NCI-H345 treated with DMSO at 0.1 percent for 48 hours (cell line): ENCODE results near the gene TCEA2.
A peak's percentile ranks its signal among the peaks of the same experiment; 100 is the strongest.

ENCODE experiments used
- DNase-seq: peaks from one replicate; lab custom pipeline; 2025; ENCODE audit not compliant: unreplicated experiment; lab: John Stamatoyannopoulos, UW

TCEA2 gene

DNA sequence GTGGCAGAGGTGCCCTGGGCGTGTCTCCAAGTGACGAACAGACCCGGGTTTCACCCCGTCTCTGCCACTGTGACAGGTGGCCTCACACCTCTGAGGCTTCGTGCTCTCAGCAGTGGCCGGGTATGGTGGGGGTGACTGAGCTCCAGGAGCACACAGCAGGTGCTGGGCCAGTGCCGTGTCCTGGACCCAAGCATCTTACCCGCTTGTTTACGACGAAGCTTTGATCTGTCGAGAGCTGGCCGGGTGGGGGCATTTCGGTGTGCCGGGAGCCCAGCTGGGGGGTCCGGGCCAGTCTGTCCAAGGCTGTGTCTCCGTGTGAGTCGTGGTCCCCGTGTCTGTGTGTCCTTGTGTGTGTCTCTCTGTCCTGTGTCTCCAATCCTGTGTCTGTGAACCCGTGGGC is 28.3 kb downstream of the TCEA2 start:
- no peak for DNase-seq

DNA sequence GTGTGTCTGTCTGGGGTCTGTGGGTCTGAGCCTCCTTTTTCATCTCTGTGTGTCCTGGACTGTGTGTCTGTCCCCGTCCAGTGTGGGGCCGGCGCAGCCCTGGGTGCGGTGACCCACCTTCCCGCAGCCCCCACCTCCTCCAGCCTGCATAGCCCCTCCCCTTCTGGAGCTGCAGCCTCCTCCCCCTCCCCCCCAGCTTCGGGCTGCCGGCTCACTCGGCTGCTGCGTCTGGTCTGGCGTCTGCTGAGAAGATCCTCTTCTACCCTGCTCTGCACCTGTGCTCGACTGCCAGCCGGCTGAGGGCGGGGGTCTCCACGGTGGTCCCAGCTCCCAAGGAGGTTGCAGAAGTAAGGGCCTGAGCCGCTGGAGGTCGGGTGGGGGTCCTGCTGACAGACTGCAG is 28.8 kb downstream of the TCEA2 start:
- no peak for DNase-seq

DNA sequence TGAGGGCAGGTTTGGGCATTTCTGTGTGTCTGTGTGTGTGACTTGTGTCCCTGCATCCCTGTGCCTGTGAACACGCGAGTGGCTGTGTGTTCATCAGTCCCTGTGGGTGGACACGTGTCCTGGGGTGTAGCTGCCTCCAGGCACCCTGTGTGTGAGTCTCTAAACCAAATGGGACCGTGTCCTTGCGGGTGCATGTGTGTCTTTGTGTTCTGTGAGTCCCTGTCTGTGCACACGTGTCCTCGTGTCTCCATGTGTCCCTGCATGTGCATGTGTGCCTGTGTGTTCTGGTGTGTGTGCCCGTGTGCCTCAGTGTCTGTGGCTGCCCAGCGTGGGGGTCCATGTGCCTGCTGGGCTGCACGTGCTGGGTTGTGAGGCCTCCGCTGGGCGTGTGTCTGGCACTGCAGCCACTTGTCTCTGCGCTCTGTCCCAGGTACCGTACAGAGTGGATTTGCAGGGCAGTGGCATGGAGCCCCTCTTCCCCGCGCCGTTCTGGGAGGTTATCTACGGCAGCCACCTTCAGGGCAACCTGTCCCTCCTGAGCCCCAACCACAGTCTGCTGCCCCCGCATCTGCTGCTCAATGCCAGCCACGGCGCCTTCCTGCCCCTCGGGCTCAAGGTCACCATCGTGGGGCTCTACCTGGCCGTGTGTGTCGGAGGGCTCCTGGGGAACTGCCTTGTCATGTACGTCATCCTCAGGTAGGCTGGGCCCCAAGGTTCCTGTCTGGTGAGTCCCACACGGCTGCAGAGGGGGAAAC is 29.4 kb downstream of the TCEA2 start:
- no peak for DNase-seq

GRCh38 chr20:64093013-64093503 is 30.1 kb downstream of the TCEA2 start:
- DNase-seq, result no peak

DNA sequence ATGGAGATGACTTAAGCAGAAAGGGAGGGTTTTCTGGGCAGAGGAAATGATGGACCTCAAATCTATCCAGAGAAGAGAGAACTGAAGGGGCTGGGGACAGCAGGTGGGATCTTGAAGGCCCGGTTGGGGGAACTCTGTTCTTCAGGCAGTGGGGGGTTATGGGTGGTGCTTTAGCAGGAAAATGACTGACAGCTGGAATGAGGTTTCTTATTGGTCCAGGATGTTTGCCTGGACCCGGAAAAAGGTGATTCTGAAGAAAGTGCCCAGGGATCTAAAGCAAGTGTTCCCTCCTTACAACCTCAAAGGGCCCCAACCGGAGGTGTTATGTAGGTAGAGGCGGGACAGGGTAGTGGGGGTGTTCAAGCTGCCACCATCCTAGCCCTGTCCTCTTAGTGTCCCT is 32.5 kb downstream of the TCEA2 start:
- DNase-seq, result no peak

GRCh38 chr20:64095927-64096326 is 32.9 kb downstream of the TCEA2 start:
- DNase-seq, result no peak

GRCh38 chr20:64096535-64096934 is 33.5 kb downstream of the TCEA2 start:
- DNase-seq, result no peak

DNA sequence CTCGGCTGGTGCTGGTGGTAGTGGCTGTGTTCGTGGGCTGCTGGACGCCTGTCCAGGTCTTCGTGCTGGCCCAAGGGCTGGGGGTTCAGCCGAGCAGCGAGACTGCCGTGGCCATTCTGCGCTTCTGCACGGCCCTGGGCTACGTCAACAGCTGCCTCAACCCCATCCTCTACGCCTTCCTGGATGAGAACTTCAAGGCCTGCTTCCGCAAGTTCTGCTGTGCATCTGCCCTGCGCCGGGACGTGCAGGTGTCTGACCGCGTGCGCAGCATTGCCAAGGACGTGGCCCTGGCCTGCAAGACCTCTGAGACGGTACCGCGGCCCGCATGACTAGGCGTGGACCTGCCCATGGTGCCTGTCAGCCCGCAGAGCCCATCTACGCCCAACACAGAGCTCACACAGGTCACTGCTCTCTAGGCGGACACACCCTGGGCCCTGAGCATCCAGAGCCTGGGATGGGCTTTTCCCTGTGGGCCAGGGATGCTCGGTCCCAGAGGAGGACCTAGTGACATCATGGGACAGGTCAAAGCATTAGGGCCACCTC is 35.5 kb downstream of the TCEA2 start:
- DNase-seq, result no peak

- peak; percentile 49 for DNase-seq
These were observed 36.2 kb downstream of the TCEA2 start for GRCh38 chr20:64099086-64099786.

DNA sequence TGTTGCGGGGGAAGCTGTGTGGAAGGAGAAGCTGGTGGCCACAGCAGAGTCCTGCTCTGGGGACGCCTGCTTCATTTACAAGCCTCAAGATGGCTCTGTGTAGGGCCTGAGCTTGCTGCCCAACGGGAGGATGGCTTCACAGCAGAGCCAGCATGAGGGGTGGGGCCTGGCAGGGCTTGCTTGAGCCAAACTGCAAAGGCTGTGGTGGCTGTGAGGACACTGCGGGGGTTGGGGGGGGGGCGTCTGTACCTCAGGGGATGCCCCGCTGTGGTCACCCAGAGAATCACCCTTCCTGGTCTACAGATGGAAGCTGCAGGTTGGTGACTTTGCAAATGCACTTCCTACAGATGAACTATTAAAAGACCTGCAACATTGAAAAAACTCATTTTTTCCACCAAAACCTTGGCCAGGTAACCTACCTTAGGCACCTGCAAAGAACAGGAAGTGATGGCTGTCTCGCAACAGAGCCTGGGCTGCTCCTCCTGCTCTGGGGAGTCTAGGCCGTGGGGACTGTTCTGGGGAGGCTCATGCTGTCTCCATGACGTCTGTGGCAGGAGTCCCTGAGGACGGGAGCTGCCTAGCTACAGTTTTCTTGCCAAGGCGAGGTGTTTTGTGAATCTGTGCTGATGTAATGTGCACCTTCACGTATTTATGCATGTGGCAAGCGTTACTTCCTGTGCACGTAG is 37.0 kb downstream of the TCEA2 start:
- DNase-seq, result no peak

DNA sequence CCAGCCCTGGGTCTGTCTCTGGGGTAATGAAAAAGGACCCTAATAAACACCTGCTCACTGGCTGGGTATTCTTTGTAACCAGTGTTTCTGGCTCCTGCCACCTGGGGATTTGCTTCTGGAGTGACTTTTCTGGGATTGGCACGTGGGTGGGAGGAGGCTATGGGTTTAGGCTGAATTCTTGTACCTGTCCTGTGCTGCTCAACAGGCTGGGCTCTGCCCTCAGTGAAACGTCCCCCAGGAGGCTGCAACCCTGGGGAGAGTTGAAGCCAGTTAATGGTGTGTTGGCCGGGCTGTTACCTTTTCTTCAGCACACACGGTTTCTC is 37.5 kb downstream of the TCEA2 start:
- DNase-seq, result no peak

DNA sequence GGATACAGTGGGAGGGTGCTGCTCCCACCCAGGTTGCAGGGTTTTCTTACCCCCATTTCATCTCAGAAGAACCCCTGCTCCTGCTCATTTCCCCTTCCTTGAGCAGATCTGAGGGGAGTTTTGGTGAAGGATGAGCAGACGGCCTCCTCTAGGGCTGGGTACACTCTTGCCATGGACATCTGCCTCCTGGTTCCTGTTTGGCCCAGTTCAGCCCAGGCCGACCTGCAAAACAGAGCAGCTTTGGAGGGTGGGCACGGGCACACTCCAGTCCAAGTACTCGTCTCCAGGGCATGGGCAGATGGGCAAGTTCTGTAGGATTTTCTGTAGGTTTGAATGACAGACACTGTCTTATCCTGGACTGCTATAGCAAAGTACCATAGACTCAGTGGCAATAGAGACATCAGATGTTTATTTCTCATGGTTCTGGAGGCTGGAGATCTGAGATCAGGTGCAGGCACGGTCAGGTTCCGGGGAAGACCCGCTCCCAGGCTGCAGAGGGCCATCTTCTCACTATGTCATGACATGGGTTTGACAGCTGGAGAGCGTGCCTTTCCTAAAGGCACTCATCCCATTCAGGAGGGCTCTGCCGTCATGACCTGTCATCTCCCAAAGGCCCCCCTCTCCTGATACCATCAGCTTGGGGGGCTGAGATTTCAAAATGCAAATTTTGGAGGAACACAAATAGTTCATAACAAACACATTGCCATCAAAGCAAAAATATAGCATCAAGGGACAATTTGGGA is 38.1 kb downstream of the TCEA2 start:
- DNase-seq, result no peak

GRCh38 chr20:64101731-64102621 is 39.0 kb downstream of the TCEA2 start:
- peak; percentile 42 for DNase-seq

DNA sequence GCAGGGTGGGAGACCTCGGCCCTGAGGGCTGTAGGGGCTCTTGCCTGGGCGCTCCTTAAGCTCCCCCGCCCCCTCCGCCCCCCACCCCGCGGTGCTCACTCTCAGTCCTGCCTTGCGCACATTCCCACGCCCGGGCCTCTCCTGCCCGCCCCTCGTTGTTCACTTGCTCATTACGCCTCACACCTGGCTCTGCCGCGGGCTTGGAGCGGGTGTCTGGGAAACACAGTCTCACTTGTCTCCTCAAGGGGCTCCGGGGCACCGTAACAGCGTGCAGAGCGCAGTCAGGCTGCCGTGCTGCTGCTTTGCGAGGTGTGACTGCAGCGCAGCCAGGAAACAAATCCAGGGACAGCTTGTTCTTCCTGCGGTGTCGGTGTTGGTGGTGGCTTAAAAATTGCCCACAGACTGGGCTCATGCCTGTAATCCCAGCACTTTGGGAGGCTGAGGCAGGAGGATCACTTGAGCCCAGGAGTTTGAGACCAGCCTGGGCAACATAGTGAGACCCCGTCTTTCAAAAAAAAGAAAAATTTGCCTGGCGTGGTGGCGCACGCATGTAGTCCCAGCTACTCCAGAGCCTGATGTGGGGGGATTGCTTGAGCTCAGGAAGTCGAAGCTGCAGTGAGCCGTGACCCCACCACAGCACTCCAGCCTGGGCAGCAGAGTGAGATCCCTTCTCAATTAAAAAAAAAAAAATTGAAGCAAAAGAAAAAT is 39.8 kb downstream of the TCEA2 start:
- peak; percentile 67 for DNase-seq

DNA sequence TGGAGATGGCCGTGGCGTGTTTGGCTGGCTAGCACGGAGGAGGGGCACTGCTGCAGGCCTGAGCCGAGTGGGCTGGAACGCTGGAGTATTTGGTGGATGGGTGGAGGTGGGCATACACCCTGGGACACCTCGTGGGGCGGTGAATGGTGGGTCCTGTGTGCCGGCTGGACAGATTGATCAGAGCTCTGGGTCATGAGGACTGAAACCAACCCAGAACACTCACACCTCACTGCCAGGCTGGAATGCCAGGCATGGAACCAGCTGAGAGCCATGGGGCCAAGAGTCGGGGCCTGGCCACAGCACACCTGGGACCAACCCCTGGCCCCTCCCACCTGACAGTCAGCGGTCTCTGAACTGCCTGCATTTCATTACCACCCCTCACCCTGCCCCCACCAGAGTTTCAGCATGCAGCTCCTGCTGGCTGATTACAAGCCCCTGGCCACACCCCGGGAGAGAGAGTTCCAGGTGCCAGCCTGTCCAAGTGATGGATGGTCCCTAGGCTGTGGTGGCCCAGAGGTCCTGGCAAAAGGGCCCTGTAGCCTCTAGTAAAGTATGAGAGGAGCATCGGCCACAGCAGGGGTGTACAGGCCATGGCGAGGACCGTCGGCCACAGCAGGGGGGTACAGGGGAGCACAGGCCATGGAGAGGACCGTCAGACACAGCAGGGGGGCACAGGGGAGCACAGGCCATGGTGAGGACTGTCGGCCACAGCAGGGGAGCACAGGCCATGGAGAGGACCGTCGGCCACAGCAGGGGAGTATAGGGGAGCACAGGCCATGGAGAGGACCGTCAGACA is 41.1 kb downstream of the TCEA2 start:
- DNase-seq, result no peak

GRCh38 chr20:64104667-64105451 is 41.9 kb downstream of the TCEA2 start:
- DNase-seq, result no peak

DNA sequence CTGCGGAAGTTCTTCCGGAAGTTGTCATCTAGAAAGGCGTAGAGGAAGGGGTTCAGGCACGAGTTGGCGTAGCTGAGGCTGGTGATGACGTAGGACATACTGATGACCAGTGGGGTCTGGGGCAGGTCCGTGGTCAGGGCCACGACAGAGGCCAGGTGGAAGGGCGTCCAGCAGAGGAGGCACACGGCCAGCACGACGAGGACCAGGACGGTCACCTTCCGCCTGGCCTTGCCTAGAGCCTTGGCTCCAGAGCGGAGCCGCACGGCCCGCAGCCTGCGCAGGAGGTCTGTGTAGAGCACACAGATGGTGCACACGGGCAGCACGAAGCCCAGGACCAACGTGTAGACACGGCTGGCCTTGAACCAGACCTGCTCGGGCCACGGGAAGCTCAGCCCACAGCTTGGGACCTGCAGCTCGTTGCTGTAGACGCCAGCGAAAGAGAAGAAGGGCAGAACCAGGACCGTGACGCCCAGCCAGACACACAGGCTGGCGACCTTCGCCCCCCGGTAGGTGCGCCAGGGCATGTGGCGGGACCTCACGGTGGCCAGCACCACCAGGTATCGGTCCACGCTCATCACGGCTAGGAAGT is 42.9 kb downstream of the TCEA2 start:
- no peak for DNase-seq
